IMR-90 (cell line): ENCODE measurements around the gene FCER1A. TPM values are rescaled to one million over a fixed set of nuclear protein-coding genes. Genes with fewer than 3 reads are reported as not detected.

Source experiments
- ATAC-seq: fragments of 200-7000 bp; cut with Tn5 transposase; 2 replicates; pipeline ENCODE4 v1.9.1; 2020; ENCODE audit warnings: low read depth, mild to moderate bottlenecking, moderate library complexity
- BruUV-seq: library from RNA; stranded (reverse); fragments of 400-500 nt; replicated peaks from 2 replicates; lab custom pipeline; 2021; lab: Mats Ljungman, UMichigan
- CTCF ChIA-PET: fragments of 300-600 bp; formaldehyde crosslinking; extraction: SDS; loops from one replicate; lab custom pipeline; 2021; ENCODE audit warnings: antibody characterized with exemption; lab: Yijun Ruan, JAX
- POLR2A ChIA-PET: fragments of 300-600 bp; sonication (Branson Sonifier 250); formaldehyde crosslinking; loops from one replicate; lab custom pipeline; 2022; ENCODE audit warnings: antibody characterized with exemption; ENCODE audit not compliant: unreplicated experiment; lab: Charles Lee
- DNase-seq: peaks from one replicate; pipeline ENCODE4 v3.0.0; 2013
- H2AFZ ChIP-seq: replicated peaks from 2 replicates; pipeline ENCODE3; 2013; ENCODE audit warnings: low read length, mild to moderate bottlenecking; ENCODE audit not compliant: poor library complexity
- H2AK5ac ChIP-seq: 2 replicates; pipeline ENCODE4 v1.6.1; 2013; ENCODE audit warnings: low read depth, low read length, inconsistent platforms
- H2AK9ac ChIP-seq: replicated peaks from 2 replicates; pipeline ENCODE3; 2013; ENCODE audit warnings: mild to moderate bottlenecking, low read depth, low read length, moderate library complexity; ENCODE audit not compliant: poor library complexity
- H2BK120ac ChIP-seq: 2 replicates; pipeline ENCODE4 v1.6.1; 2013; ENCODE audit warnings: low read depth, low read length, inconsistent platforms
- H2BK15ac ChIP-seq: 3 replicates; pipeline ENCODE4 v1.6.1; 2013; ENCODE audit warnings: low read depth, low read length, inconsistent platforms
- H2BK20ac ChIP-seq: 2 replicates; pipeline ENCODE4 v1.6.1; 2013; ENCODE audit warnings: low read depth, mild to moderate bottlenecking, inconsistent platforms, low read length, moderate library complexity
- H2BK5ac ChIP-seq: 2 replicates; pipeline ENCODE4 v1.6.1; 2013; ENCODE audit warnings: mild to moderate bottlenecking, low read depth, low read length, inconsistent platforms; ENCODE audit not compliant: poor library complexity, severe bottlenecking
- H3K14ac ChIP-seq: replicated peaks from 2 replicates; pipeline ENCODE4 v1.6.1; 2013; ENCODE audit warnings: low read depth, low read length, inconsistent platforms
- H3K18ac ChIP-seq: 2 replicates; pipeline ENCODE4 v1.6.1; 2013; ENCODE audit warnings: low read depth, low read length, control low read depth
- H3K23ac ChIP-seq: 2 replicates; pipeline ENCODE4 v1.6.1; 2013; ENCODE audit warnings: low read depth, low read length, inconsistent platforms
- H3K27ac ChIP-seq: 2 replicates; pipeline ENCODE4 v1.5.1; 2013; ENCODE audit warnings: mild to moderate bottlenecking, control low read depth, low read length; ENCODE audit not compliant: insufficient read depth
- H3K27me3 ChIP-seq: 2 replicates; pipeline ENCODE4 v1.6.1; 2013; ENCODE audit warnings: low read length; ENCODE audit not compliant: control insufficient read depth, insufficient read depth
- H3K36me3 ChIP-seq: 2 replicates; pipeline ENCODE4 v1.6.1; 2013; ENCODE audit warnings: low read length, mixed read lengths; ENCODE audit not compliant: control insufficient read depth, insufficient read depth
- H3K4ac ChIP-seq: 2 replicates; pipeline ENCODE4 v1.6.1; 2013; ENCODE audit warnings: low read depth, low read length, inconsistent platforms
- H3K4me1 ChIP-seq: 2 replicates; pipeline ENCODE4 v1.6.1; 2013; ENCODE audit warnings: low read length, mixed read lengths; ENCODE audit not compliant: control insufficient read depth, insufficient read depth
- H3K4me2 ChIP-seq: 2 replicates; pipeline ENCODE4 v1.6.1; 2013; ENCODE audit warnings: low read depth, mild to moderate bottlenecking, control low read depth, low read length, moderate library complexity
- H3K4me3 ChIP-seq: 2 replicates; pipeline ENCODE4 v1.5.1; 2013; ENCODE audit warnings: low read depth, mild to moderate bottlenecking, control low read depth, low read length, moderate library complexity; ENCODE audit not compliant: insufficient read depth
- H3K56ac ChIP-seq: 2 replicates; pipeline ENCODE4 v1.6.1; 2013; ENCODE audit warnings: low read length, inconsistent platforms; ENCODE audit not compliant: insufficient read depth; ENCODE audit errors: extremely low read depth
- H3K79me1 ChIP-seq, 2 experiments: 2 replicates each; pipeline ENCODE4 v1.6.1; 2013; ENCODE audit warnings: low read length in 2 of 2, inconsistent platforms in 1 of 2, low read depth in 1 of 2
- H3K9ac ChIP-seq: 2 replicates; pipeline ENCODE4 v1.6.1; 2013; ENCODE audit warnings: low read depth, low read length, control low read depth
- H3K9me1 ChIP-seq: 2 replicates; pipeline ENCODE4 v1.6.1; 2013; ENCODE audit warnings: low read length, inconsistent platforms; ENCODE audit not compliant: insufficient read depth
- H3K9me3 ChIP-seq: 2 replicates; pipeline ENCODE4 v1.6.1; 2013; ENCODE audit warnings: low read length; ENCODE audit not compliant: control insufficient read depth, insufficient read depth
- H4K20me1 ChIP-seq: 2 replicates; pipeline ENCODE4 v1.6.1; 2013; ENCODE audit warnings: low read length, inconsistent platforms; ENCODE audit not compliant: insufficient read depth
- H4K5ac ChIP-seq: 2 replicates; pipeline ENCODE4 v1.6.1; 2013; ENCODE audit warnings: mild to moderate bottlenecking, low read depth, low read length, control low read depth
- H4K8ac ChIP-seq, 2 experiments: 2 replicates each; pipeline ENCODE4 v1.6.1; 2013; ENCODE audit warnings: low read depth in 2 of 2, low read length in 2 of 2, control low read depth in 1 of 2, inconsistent platforms in 1 of 2
- H4K91ac ChIP-seq: 2 replicates; pipeline ENCODE4 v1.6.1; 2013; ENCODE audit warnings: low read depth, low read length, inconsistent platforms; ENCODE audit not compliant: insufficient read depth
- BHLHE40 ChIP-seq: fragments of 150-350 bp; IDR thresholded peaks from 2 replicates; pipeline ENCODE4 v1.6.1; 2016; ENCODE audit warnings: mild to moderate bottlenecking, low read depth, low read length
- CEBPB ChIP-seq: IDR thresholded peaks from 2 replicates; pipeline ENCODE4 v1.6.1; 2012; ENCODE audit warnings: low read depth, low read length, improper control_type of control experiment
- MAZ ChIP-seq: IDR thresholded peaks from 2 replicates; pipeline ENCODE4 v1.6.1; 2012; ENCODE audit warnings: low read depth, mild to moderate bottlenecking, low read length, improper control_type of control experiment, moderate library complexity, borderline replicate concordance
- USF2 ChIP-seq: fragments of 150-350 bp; IDR thresholded peaks from 2 replicates; pipeline ENCODE4 v1.6.1; 2017; ENCODE audit warnings: mild to moderate bottlenecking, antibody characterized with exemption, low read length, low read depth
- WGBS, 2 experiments: methylation state at CpG; one replicate each; pipeline versions ENCODE4 v1.1.5 to v1.1.7; 2013; ENCODE audit warnings: missing lambda C conversion rate in 2 of 2; ENCODE audit not compliant: insufficient read length in 1 of 2; ENCODE audit errors: extremely low coverage in 2 of 2; 5-methylcytosine and 5-hydroxymethylcytosine counted together
- dilution Hi-C: fragments of 300-500 bp; cut with HindIII; formaldehyde crosslinking; loops from one replicate; pipeline ENCODE4 v1.14.3; 2018; ENCODE audit warnings: low sequenced_read_pairs; ENCODE audit not compliant: unreplicated experiment
- in situ Hi-C: fragments of 300-500 bp; cut with MboI; formaldehyde crosslinking; loops from 3 replicates; pipeline ENCODE4 v1.14.3; 2019; ENCODE audit warnings: low sequenced_read_pairs, inconsistent platforms, mixed read lengths
- intact Hi-C: fragments of 100-400 bp; cut with micrococcal nuclease; formaldehyde crosslinking; loops from 2 replicates; pipeline ENCODE4 v1.10.0; 2022
- polyA plus RNA-seq, 3 experiments: library from polyadenylated mRNA; depleted of rRNA; stranded (reverse); fragments of >200 nt; gene quantifications; 2 replicates each; pipeline ENCODE4 v1.2.3, GENCODE V29; 2012; ENCODE audit warnings: low replicate concordance in 1 of 3
- total RNA-seq: library from RNA; depleted of rRNA; stranded (reverse); fragments of >200 nt; gene quantifications from 2 replicates; pipeline ENCODE4 v1.2.3, GENCODE V29; 2012
- TF ChIP-seq, protein P1 (sequence below): fragments of 150-350 bp; IDR thresholded peaks from 2 replicates; pipeline ENCODE4 v1.6.1; 2016; ENCODE audit warnings: low read depth, mild to moderate bottlenecking, low read length, moderate library complexity, borderline replicate concordance

The FCER1A gene
- total and polyA plus RNA-seq, 2 of the 4 experiments (the other 2 are of a cell fraction): not detected

- Histone ChIP-seq H2AK9ac (no peak overlapping the region), H4K91ac (no peak overlapping the region), H3K14ac (no peak overlapping the region), H3K79me1 (no peaks in the 10 kb centered on the region), H4K8ac (no peak overlapping the region), H2BK15ac (no peak overlapping the region), H3K27ac (no peak overlapping the region), H3K27me3 (no peaks in the 10 kb centered on the region), H3K4me2 (no peak overlapping the region), H2AK5ac (no peak overlapping the region), H2BK20ac (no peak overlapping the region), H3K9me1 (no peaks in the 10 kb centered on the region), H3K4me1 (no peaks in the 10 kb centered on the region), H3K4ac (no peak overlapping the region), H3K9me3 (peaks cover 6% of the 10 kb centered on the region; the same call in 1 of the 2 replicates), H4K20me1 (no peaks in the 10 kb centered on the region), H2BK5ac (no peak overlapping the region), H3K56ac (no peak overlapping the region), H2AFZ (no peak overlapping the region), H3K36me3 (no peaks in the 10 kb centered on the region), H3K18ac (no peak overlapping the region), H4K5ac (no peak overlapping the region), H3K23ac (no peak overlapping the region), H3K4me3 (no peak overlapping the region), H2BK120ac (no peak overlapping the region), H3K9ac (no peak overlapping the region)
- dilution Hi-C loops: no loop called here
- intact Hi-C loops: no loop called here
- in situ Hi-C loops: no loop called here
- CTCF ChIA-PET: no interaction called here
- POLR2A ChIA-PET: no interaction called here
- no TSS peak for BruUV-seq
- ATAC-seq (no peak), DNase-seq (no peak)
- TF ChIP-seq BHLHE40 (no peak), MAZ (no peak), CEBPB (no peak), USF2 (no peak)
- TF ChIP-seq, protein P1, sequence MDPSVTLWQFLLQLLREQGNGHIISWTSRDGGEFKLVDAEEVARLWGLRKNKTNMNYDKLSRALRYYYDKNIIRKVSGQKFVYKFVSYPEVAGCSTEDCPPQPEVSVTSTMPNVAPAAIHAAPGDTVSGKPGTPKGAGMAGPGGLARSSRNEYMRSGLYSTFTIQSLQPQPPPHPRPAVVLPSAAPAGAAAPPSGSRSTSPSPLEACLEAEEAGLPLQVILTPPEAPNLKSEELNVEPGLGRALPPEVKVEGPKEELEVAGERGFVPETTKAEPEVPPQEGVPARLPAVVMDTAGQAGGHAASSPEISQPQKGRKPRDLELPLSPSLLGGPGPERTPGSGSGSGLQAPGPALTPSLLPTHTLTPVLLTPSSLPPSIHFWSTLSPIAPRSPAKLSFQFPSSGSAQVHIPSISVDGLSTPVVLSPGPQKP: no peak
- WGBS, 2 experiments: no CpG with 5 or more reads among the region's 5 CpGs
Observed at GRCh38 chr1:159279773-159280172, 22.4 kb upstream of the FCER1A start.
